HCT116 (cell line): ENCODE data around the gene SGPP2. TPM values are rescaled to one million over a fixed set of nuclear protein-coding genes. Genes with fewer than 3 reads are reported as not detected.

Source experiments
- ATAC-seq: fragments of 200-7000 bp; cut with Tn5 transposase; 2 replicates; pipeline ENCODE4 v1.9.1; 2020; ENCODE audit warnings: mild to moderate bottlenecking, moderate library complexity
- BruUV-seq: library from RNA; stranded (reverse); fragments of 400-500 nt; replicated peaks from 2 replicates; lab custom pipeline; 2021; lab: Mats Ljungman, UMichigan
- CTCF ChIA-PET: fragments of 300-600 bp; sonication (Branson Sonifier 250); formaldehyde crosslinking; loops from one replicate; lab custom pipeline; 2021; ENCODE audit warnings: antibody characterized with exemption; lab: Charles Lee
- POLR2A ChIA-PET: fragments of 300-600, 350-600 bp; sonication (Branson Sonifier 250); formaldehyde crosslinking; loops from one replicate; lab custom pipeline; 2021; ENCODE audit warnings: antibody characterized with exemption; lab: Charles Lee
- RAD21 ChIA-PET, 2 experiments: fragments of 300-600 bp; sonication (Branson Sonifier 250); formaldehyde crosslinking; loops; one replicate each; lab custom pipeline; 2023; ENCODE audit warnings: low total read pairs in 2 of 2; ENCODE audit not compliant: uncharacterized antibody in 2 of 2, unreplicated experiment in 2 of 2, low non-redundant PET in 1 of 2; lab: Charles Lee
- DNase-seq: peaks from one replicate; pipeline ENCODE4 v3.0.0-alpha.2; 2010; ENCODE audit warnings: low read depth, low spot score
- H2AFZ ChIP-seq: fragments of 200-600 bp; shearing (Covaris generic), sonication (generic); 2 replicates; pipeline ENCODE4 v1.6.1; 2017; ENCODE audit warnings: low read depth, mixed run types, mixed read lengths, antibody characterized with exemption, low read length; ENCODE audit not compliant: poor library complexity, severe bottlenecking
- H3K27ac ChIP-seq: 2 replicates; pipeline ENCODE4 v1.5.1; 2012; ENCODE audit warnings: low read depth, low read length
- H3K27me3 ChIP-seq: fragments of 200-600 bp; sonication (generic); 2 replicates; pipeline ENCODE4 v1.6.1; 2016; ENCODE audit warnings: mixed run types, low read length, mixed read lengths; ENCODE audit not compliant: insufficient read depth
- H3K36me3 ChIP-seq, 2 experiments: fragments of 200-500 bp in 1 of 2; fragments of 200-600 bp in 1 of 2; sonication (Bioruptor generic) in 1 of 2; sonication (generic) in 1 of 2; 2 replicates each; pipeline versions ENCODE4 v1.5.1 to v1.6.1; 2014 to 2016; ENCODE audit warnings: low read length in 2 of 2, inconsistent platforms in 1 of 2, mixed read lengths in 1 of 2, mixed run types in 1 of 2; ENCODE audit not compliant: insufficient read depth in 2 of 2, control insufficient read depth in 1 of 2
- H3K4me1 ChIP-seq, 2 experiments: fragments of 200-600 bp in 1 of 2; sonication (generic) in 1 of 2; 2 replicates each; pipeline versions ENCODE4 v1.5.1 to v1.6.1; 2012 to 2017; ENCODE audit warnings: low read length in 2 of 2, inconsistent platforms in 1 of 2, mild to moderate bottlenecking in 1 of 2, mixed read lengths in 1 of 2, mixed run types in 1 of 2, moderate library complexity in 1 of 2; ENCODE audit not compliant: insufficient read depth in 2 of 2, control insufficient read depth in 1 of 2
- H3K4me2 ChIP-seq: fragments of 200-600 bp; sonication (generic); 2 replicates; pipeline ENCODE4 v1.6.1; 2017; ENCODE audit warnings: mixed run types, low read length, mixed read lengths
- H3K4me3 ChIP-seq, 2 experiments: fragments of 200-600 bp in 1 of 2; sonication (generic) in 1 of 2; replicated peaks in 1 of 2; 2 replicates each; pipeline ENCODE4 v1.5.1; 2011 to 2016; ENCODE audit warnings: low read length in 2 of 2, control low read depth in 1 of 2, low read depth in 1 of 2, mild to moderate bottlenecking in 1 of 2, mixed read lengths in 1 of 2, mixed run types in 1 of 2
- H3K79me2 ChIP-seq: fragments of 200-600 bp; sonication (generic); 2 replicates; pipeline ENCODE4 v1.6.1; 2017; ENCODE audit warnings: mild to moderate bottlenecking, mixed run types, low read length, moderate library complexity, mixed read lengths; ENCODE audit not compliant: insufficient read depth
- H3K9ac ChIP-seq: fragments of 200-600 bp; sonication (generic); 2 replicates; pipeline ENCODE4 v1.6.1; 2016; ENCODE audit warnings: low read length, mixed read lengths
- H3K9me2 ChIP-seq: fragments of 200-600 bp; sonication (generic), shearing (Covaris generic); 2 replicates; pipeline ENCODE4 v1.6.1; 2017; ENCODE audit warnings: mixed run types, mild to moderate bottlenecking, moderate library complexity; ENCODE audit not compliant: insufficient read depth
- H3K9me3 ChIP-seq, 2 experiments: fragments of 200-500 bp in 1 of 2; fragments of 200-600 bp in 1 of 2; sonication (Bioruptor generic) in 1 of 2; sonication (generic) in 1 of 2; 2 replicates each; pipeline ENCODE4 v1.6.1; 2014 to 2017; ENCODE audit warnings: low read length in 2 of 2, mixed read lengths in 2 of 2, inconsistent platforms in 1 of 2, low read depth in 1 of 2, mild to moderate bottlenecking in 1 of 2, mixed run types in 1 of 2, moderate library complexity in 1 of 2; ENCODE audit not compliant: control insufficient read depth in 1 of 2, insufficient read depth in 1 of 2
- H4K20me1 ChIP-seq: fragments of 200-600 bp; sonication (generic), shearing (Covaris generic); 2 replicates; pipeline ENCODE4 v1.6.1; 2017; ENCODE audit warnings: mixed run types, mild to moderate bottlenecking, moderate library complexity; ENCODE audit not compliant: insufficient read depth
- CBX3 ChIP-seq: IDR thresholded peaks from 2 replicates; pipeline ENCODE4 v1.6.1; 2012; ENCODE audit warnings: low read depth
- CEBPB ChIP-seq: IDR thresholded peaks from 2 replicates; pipeline ENCODE4 v1.6.1; 2012; ENCODE audit warnings: low read depth
- CTCF ChIP-seq, 3 experiments: fragments of 200-600 bp in 1 of 3; sonication (generic) in 1 of 3; IDR thresholded peaks in 2 of 3; conservative IDR thresholded peaks in 1 of 3; 2 replicates each; pipeline ENCODE4 v1.5.1; 2012 to 2017; ENCODE audit warnings: low read depth in 2 of 3, low read length in 2 of 3, antibody characterized with exemption in 1 of 3, borderline replicate concordance in 1 of 3, control low read depth in 1 of 3, mild to moderate bottlenecking in 1 of 3, mixed read lengths in 1 of 3, mixed run types in 1 of 3, moderate library complexity in 1 of 3; ENCODE audit not compliant: insufficient read depth in 1 of 3
- ELF1 ChIP-seq: IDR thresholded peaks from 2 replicates; pipeline ENCODE4 v1.6.1; 2012; ENCODE audit warnings: low read depth, borderline replicate concordance
- EZH2 ChIP-seq: fragments of 200-600 bp; sonication (generic); IDR thresholded peaks from 2 replicates; pipeline ENCODE4 v1.6.1; 2017; ENCODE audit warnings: antibody characterized with exemption, mixed run types
- MAX ChIP-seq: IDR thresholded peaks from 2 replicates; pipeline ENCODE4 v1.6.1; 2012
- POLR2A ChIP-seq: IDR thresholded peaks from 2 replicates; pipeline ENCODE4 v1.7.0; 2011; ENCODE audit warnings: borderline replicate concordance; ENCODE audit not compliant: insufficient read depth, insufficient read length; ENCODE audit errors: extremely low read depth
- RAD21 ChIP-seq: IDR thresholded peaks from 2 replicates; pipeline ENCODE4 v1.6.1; 2012; ENCODE audit warnings: low read depth, mild to moderate bottlenecking
- REST ChIP-seq: IDR thresholded peaks from 2 replicates; pipeline ENCODE4 v1.6.1; 2012; ENCODE audit warnings: low read depth
- SP1 ChIP-seq: IDR thresholded peaks from 2 replicates; pipeline ENCODE4 v1.6.1; 2012; ENCODE audit warnings: low read depth
- TCF7L2 ChIP-seq: IDR thresholded peaks from 2 replicates; pipeline ENCODE4 v1.7.0; 2011; ENCODE audit warnings: borderline replicate concordance, inconsistent platforms; ENCODE audit not compliant: insufficient read depth, insufficient read length; ENCODE audit errors: extremely low read depth
- ZBTB33 ChIP-seq: IDR thresholded peaks from 2 replicates; pipeline ENCODE4 v1.6.1; 2011; ENCODE audit warnings: mild to moderate bottlenecking, low read length, moderate library complexity; ENCODE audit not compliant: insufficient replicate concordance; ENCODE audit errors: extremely low read depth
- ZFX ChIP-seq: fragments of 450-650 bp; IDR thresholded peaks from 2 replicates; pipeline ENCODE4 v1.6.1; 2017
- ZNF274 ChIP-seq: fragments of 200-500 bp; sonication (Bioruptor generic); IDR thresholded peaks from 2 replicates; pipeline ENCODE4 v1.6.1; 2014; ENCODE audit warnings: mild to moderate bottlenecking, low read depth, low read length, inconsistent platforms
- intact Hi-C: fragments of 100-400 bp; cut with micrococcal nuclease; formaldehyde crosslinking; loops from 2 replicates; pipeline ENCODE4 v1.10.0; 2022
- total RNA-seq: library from RNA; stranded (reverse); gene quantifications from one replicate; pipeline ENCODE4 v1.2.1, GENCODE V29; 2021; ENCODE audit not compliant: unreplicated experiment

SGPP2 gene
- total RNA-seq, 1 experiment from 2014 or later = 1.6 TPM

GRCh38 chr2:222431869-222432268, 7.5 kb downstream of the SGPP2 start (continued):
- no peak for TF ChIP-seq MAX
- TF ChIP-seq SP1 = no peak
- no peak for TF ChIP-seq CBX3
- TF ChIP-seq RAD21 = no peak
- no peak for TF ChIP-seq ZBTB33
- no peak for TF ChIP-seq ELF1
- no peak for TF ChIP-seq EZH2
- no peak for TF ChIP-seq ZNF274
- no peak for TF ChIP-seq POLR2A
- no peak for TF ChIP-seq ZFX
- no peak for TF ChIP-seq CEBPB

GRCh38 chr2:222433332-222434173, 9.2 kb downstream of the SGPP2 start:
- Histone ChIP-seq H3K4me1 (no peaks in the 10 kb centered on the region), H3K27ac (no peak overlapping the region), H3K4me3 (no peak overlapping the region), H3K9ac (no peak overlapping the region), H2AFZ (no peak overlapping the region), H3K27me3 (no peaks in the 10 kb centered on the region), H4K20me1 (no peaks in the 10 kb centered on the region), H3K4me2 (no peak overlapping the region), H3K9me3 (no peaks in the 10 kb centered on the region), H3K79me2 (no peaks in the 10 kb centered on the region), H3K9me2 (no peaks in the 10 kb centered on the region), H3K36me3 (no peaks in the 10 kb centered on the region)
- intact Hi-C loops = no loop called here
- no TSS peak for BruUV-seq
- ChIA-PET RAD21 (no interaction called here), CTCF (no interaction called here), POLR2A (no interaction called here)
- DNase-seq (no peak), ATAC-seq (no peak)
- TF ChIP-seq CBX3 = no peak
- TF ChIP-seq CTCF (IDR thresholded peaks at IDR 0.05 in 2 of 3, conservative IDR thresholded peaks at IDR 0.05 in 1 of 3; ENCODE audit: borderline replicate concordance in 1 of 3, insufficient read depth in 1 of 3, low read depth in 2 of 3, low read length in 2 of 3) = no peak
- TF ChIP-seq ZFX = no peak
- TF ChIP-seq TCF7L2 = no peak
- TF ChIP-seq EZH2 = no peak
- no peak for TF ChIP-seq REST
- no peak for TF ChIP-seq ZBTB33
